T-cell (primary cell): ENCODE measurements around the gene RHOJ. TPM values are rescaled to one million over a fixed set of nuclear protein-coding genes. Genes with fewer than 3 reads are reported as not detected.
"Not testable (repeated sequence)": the region's sequence is repeated elsewhere in the genome, so short reads cannot be mapped to it uniquely, and the experiment has no call there.

Experiments
- ATAC-seq, 4 experiments: fragments of 200-7000 bp in 3 of 4; fragments of 150-1000 bp in 1 of 4; cut with Tn5 transposase; replicated peaks in 1 of 4; 1 replicate in 3 of 4; 2 replicates in 1 of 4; pipeline ENCODE4 v1.10.0; 2021; ENCODE audit warnings: moderate library complexity in 3 of 4, mild to moderate bottlenecking in 2 of 4, moderate number of reproducible peaks in 1 of 4
- CTCF ChIA-PET, 2 donors: fragments of 300-600 bp; sonication (Branson Sonifier 250); formaldehyde crosslinking; loops; one replicate each; lab custom pipeline; 2022; ENCODE audit warnings: antibody characterized with exemption in 2 of 2; lab: Charles Lee
- POLR2A ChIA-PET, 2 donors: fragments of 300-600 bp; sonication (Branson Sonifier 250); formaldehyde crosslinking; loops; one replicate each; lab custom pipeline; 2022; ENCODE audit warnings: antibody characterized with exemption in 2 of 2; lab: Charles Lee
- DNase-seq, 35 experiments: peaks; one replicate each; pipeline versions ENCODE4 v3.0.0 to v3.0.0-alpha.2; 2013 to 2023
- H3K27ac ChIP-seq: one replicate; pipeline ENCODE4 v1.5.1; 2013; ENCODE audit warnings: low read length
- H3K27me3 ChIP-seq, 2 experiments: replicated peaks in 1 of 2; 1 replicate in 1 of 2; 2 replicates in 1 of 2; pipeline versions ENCODE4 v1.6.1 to v1.7.0; 2013; ENCODE audit warnings: low read length in 1 of 2, mixed read lengths in 1 of 2; ENCODE audit not compliant: control insufficient read depth in 2 of 2, insufficient read depth in 2 of 2; ENCODE audit errors: extremely low read depth in 1 of 2
- H3K36me3 ChIP-seq, 2 donors: 1 replicate in 1 of 2; 2 replicates in 1 of 2; pipeline versions ENCODE4 v1.6.1 to v1.7.0; 2013; ENCODE audit warnings: low read length in 1 of 2; ENCODE audit not compliant: control insufficient read depth in 2 of 2, insufficient read depth in 1 of 2; ENCODE audit errors: extremely low read depth in 1 of 2
- H3K4me1 ChIP-seq, 2 experiments: 1 replicate in 1 of 2; 2 replicates in 1 of 2; pipeline versions ENCODE4 v1.6.1 to v1.7.0; 2013; ENCODE audit warnings: low read length in 2 of 2, mixed read lengths in 1 of 2; ENCODE audit not compliant: insufficient read depth in 2 of 2, control insufficient read depth in 1 of 2; ENCODE audit errors: extremely low read depth in 1 of 2
- H3K4me3 ChIP-seq, 2 donors: 1 replicate in 1 of 2; 2 replicates in 1 of 2; pipeline versions ENCODE4 v1.5.1 to v1.7.0; 2013; ENCODE audit warnings: mild to moderate bottlenecking in 2 of 2, low read length in 1 of 2, moderate library complexity in 1 of 2; ENCODE audit not compliant: control insufficient read depth in 1 of 2; ENCODE audit errors: extremely low read depth in 1 of 2
- H3K9me3 ChIP-seq: 2 replicates; pipeline ENCODE4 v1.7.0; 2013
- H3K27ac Mint-ChIP-seq, 2 donors: one replicate each; pipeline ENCODE4 v1.8.0; 2020 to 2021; ENCODE audit warnings: mild to moderate bottlenecking in 2 of 2, mixed read lengths in 2 of 2
- H3K27me3 Mint-ChIP-seq, 2 donors: one replicate each; pipeline ENCODE4 v1.8.0; 2021 to 2022; ENCODE audit warnings: mixed read lengths in 2 of 2
- H3K36me3 Mint-ChIP-seq: one replicate; pipeline ENCODE4 v1.8.0; 2021; ENCODE audit warnings: mixed read lengths
- H3K4me1 Mint-ChIP-seq, 3 donors: one replicate each; pipeline ENCODE4 v1.8.0; 2020 to 2022; ENCODE audit warnings: mixed read lengths in 3 of 3, mild to moderate bottlenecking in 1 of 3
- H3K4me3 Mint-ChIP-seq, 3 donors: one replicate each; pipeline ENCODE4 v1.8.0; 2020 to 2022; ENCODE audit warnings: mild to moderate bottlenecking in 3 of 3, mixed read lengths in 3 of 3, moderate library complexity in 3 of 3
- H3K9me3 Mint-ChIP-seq, 3 donors: one replicate each; pipeline ENCODE4 v1.8.0; 2020 to 2022; ENCODE audit warnings: mixed read lengths in 3 of 3
- WGBS: methylation state at CpG from one replicate; pipeline ENCODE4 v1.1.5; 2013; ENCODE audit warnings: missing lambda C conversion rate; ENCODE audit not compliant: insufficient coverage; 5-methylcytosine and 5-hydroxymethylcytosine counted together
- total RNA-seq, 35 experiments: library from RNA in 6 of 35; stranded (reverse) in 6 of 35; fragments of 120-200 nt in 1 of 35; gene quantifications; one replicate each; pipeline versions ENCODE4 v1.2.1 to v1.2.4 and lab custom pipeline; 2013 to 2026

The RHOJ gene
- not detected for total RNA-seq
- total RNA-seq (2013) = not detected
- total RNA-seq (lab: John Stamatoyannopoulos, UW) = 0 to 0.05 (median 0) reads per million in 29 experiments

- H3K4me1 ChIP-seq = peaks cover 0 to 3% of the 10 kb centered on the region in 2 experiments
- ChIA-PET CTCF (no interaction called here), POLR2A (no interaction called here)
- no peak within 1 kb of the TSS for H3K4me3 ChIP-seq
- Mint-ChIP-seq H3K4me3 (no peak within 1 kb of the TSS), H3K36me3 (no peaks in the 10 kb centered on the region), H3K9me3 (peaks cover 0 to 3% (median 0%) of the 10 kb centered on the region in 3 donors), H3K4me1 (no peaks in the 10 kb centered on the region), H3K27ac (no peak within 1 kb of the TSS), H3K27me3 (peaks cover 10 to 14% of the 10 kb centered on the region in 2 donors)
- H3K27me3 ChIP-seq = peaks cover 0 to 11% of the 10 kb centered on the region in 2 experiments
- DNase-seq = no peak
- no peaks in the 10 kb centered on the region for H3K9me3 ChIP-seq
- WGBS = 29% methylated on average over 13 of the region's 16 CpGs
- H3K36me3 ChIP-seq = no peaks in the 10 kb centered on the region
- H3K27ac ChIP-seq = no peak within 1 kb of the TSS
- ATAC-seq = no peak
Measured at GRCh38 chr14:63204407-63205043, at the start of gene RHOJ. RHOJ (plus strand) TSS chr14:63204443; CDS start chr14:63204870, 427 bp downstream.

GRCh38 chr14:63155511-63156185 lies 48.6 kb upstream of the RHOJ start:
- WGBS = 100% methylated on average over 1 of the region's 5 CpGs
- Mint-ChIP-seq H3K9me3 (no peaks in the 10 kb centered on the region), H3K4me3 (no peak overlapping the region), H3K4me1 (no peaks in the 10 kb centered on the region), H3K36me3 (no peaks in the 10 kb centered on the region), H3K27ac (no peak overlapping the region), H3K27me3 (peaks cover 0 to 7% of the 10 kb centered on the region in 2 donors)
- Histone ChIP-seq H3K9me3 (no peaks in the 10 kb centered on the region), H3K27me3 (peaks cover 0 to 3% of the 10 kb centered on the region in 2 experiments), H3K4me3 (no peak overlapping the region), H3K36me3 (no peaks in the 10 kb centered on the region), H3K27ac (no peak overlapping the region), H3K4me1 (no peaks in the 10 kb centered on the region)
- ATAC-seq (no peak), DNase-seq (no peak)
- CTCF ChIA-PET = no interaction called here
- POLR2A ChIA-PET = no interaction called here

GRCh38 chr14:63157195-63157594 lies 47.0 kb upstream of the RHOJ start:
- ChIA-PET CTCF (no interaction called here), POLR2A (no interaction called here)
- Mint-ChIP-seq H3K9me3 (no peaks in the 10 kb centered on the region), H3K27ac (no peak overlapping the region), H3K27me3 (peaks cover 0 to 7% of the 10 kb centered on the region in 2 donors), H3K4me3 (no peak overlapping the region), H3K36me3 (no peaks in the 10 kb centered on the region), H3K4me1 (no peaks in the 10 kb centered on the region)
- Histone ChIP-seq H3K27me3 (peaks cover 0 to 6% of the 10 kb centered on the region in 2 experiments), H3K27ac (no peak overlapping the region), H3K4me1 (no peaks in the 10 kb centered on the region), H3K4me3 (no peak overlapping the region), H3K9me3 (no peaks in the 10 kb centered on the region), H3K36me3 (no peaks in the 10 kb centered on the region)
- no peak for ATAC-seq
- 17% methylated on average over 1 of the region's 2 CpGs for WGBS
- no peak for DNase-seq

GRCh38 chr14:63163306-63163705 lies 40.9 kb upstream of the RHOJ start:
- DNase-seq = no peak
- peaks cover 0 to 4% of the 10 kb centered on the region in 2 donors for H3K27me3 Mint-ChIP-seq
- no peaks in the 10 kb centered on the region for H3K4me1 Mint-ChIP-seq
- H3K4me3 Mint-ChIP-seq = no peak overlapping the region
- Histone ChIP-seq H3K4me3 (no peak overlapping the region), H3K4me1 (no peaks in the 10 kb centered on the region), H3K36me3 (no peaks in the 10 kb centered on the region), H3K27me3 (peaks cover 0 to 3% of the 10 kb centered on the region in 2 experiments), H3K9me3 (no peaks in the 10 kb centered on the region), H3K27ac (no peak overlapping the region)
- ChIA-PET CTCF (no interaction called here), POLR2A (no interaction called here)
- no peak overlapping the region for H3K27ac Mint-ChIP-seq
- no peaks in the 10 kb centered on the region for H3K36me3 Mint-ChIP-seq
- no peaks in the 10 kb centered on the region for H3K9me3 Mint-ChIP-seq
- ATAC-seq = no peak
- no CpG with 5 or more reads among the region's 1 CpG for WGBS

GRCh38 chr14:63164108-63164683 lies 40.0 kb upstream of the RHOJ start:
- Histone ChIP-seq H3K4me1 (no peaks in the 10 kb centered on the region), H3K27me3 (peaks cover 0 to 3% of the 10 kb centered on the region in 2 experiments), H3K27ac (no peak overlapping the region), H3K36me3 (no peaks in the 10 kb centered on the region), H3K4me3 (no peak overlapping the region), H3K9me3 (no peaks in the 10 kb centered on the region)
- H3K4me1 Mint-ChIP-seq = no peaks in the 10 kb centered on the region
- 83% methylated on average over 1 of the region's 2 CpGs for WGBS
- CTCF ChIA-PET = interaction anchor here in 1 of 2 donors (0.6 kb wide), 1 partner anchor 33 kb away, joined by 5 read pairs; no protein-coding TSS in a partner anchor
- no peaks in the 10 kb centered on the region for H3K36me3 Mint-ChIP-seq
- POLR2A ChIA-PET = no interaction called here
- ATAC-seq (no peak), DNase-seq (no peak)
- no peaks in the 10 kb centered on the region for H3K9me3 Mint-ChIP-seq
- no peak overlapping the region for H3K27ac Mint-ChIP-seq
- peaks cover 0 to 3% of the 10 kb centered on the region in 2 donors for H3K27me3 Mint-ChIP-seq
- no peak overlapping the region for H3K4me3 Mint-ChIP-seq

- CTCF ChIA-PET, H3K4me1 Mint-ChIP-seq, H3K27me3 Mint-ChIP-seq: not testable (repeated sequence)
Measured at GRCh38 chr14:63165267-63165666, 39.0 kb upstream of the RHOJ start.

More at GRCh38 chr14:63165267-63165666, 39.0 kb upstream of the RHOJ start:
- H3K4me3 ChIP-seq, H3K27ac Mint-ChIP-seq, H3K36me3 ChIP-seq, H3K4me1 ChIP-seq, DNase-seq, ATAC-seq, H3K27me3 ChIP-seq, POLR2A ChIA-PET, H3K27ac ChIP-seq, H3K9me3 ChIP-seq, H3K4me3 Mint-ChIP-seq, H3K36me3 Mint-ChIP-seq, H3K9me3 Mint-ChIP-seq: not testable (repeated sequence)
- no CpG with 5 or more reads among the region's 23 CpGs for WGBS
